ENCODE results near the gene LSM5.

DNA sequence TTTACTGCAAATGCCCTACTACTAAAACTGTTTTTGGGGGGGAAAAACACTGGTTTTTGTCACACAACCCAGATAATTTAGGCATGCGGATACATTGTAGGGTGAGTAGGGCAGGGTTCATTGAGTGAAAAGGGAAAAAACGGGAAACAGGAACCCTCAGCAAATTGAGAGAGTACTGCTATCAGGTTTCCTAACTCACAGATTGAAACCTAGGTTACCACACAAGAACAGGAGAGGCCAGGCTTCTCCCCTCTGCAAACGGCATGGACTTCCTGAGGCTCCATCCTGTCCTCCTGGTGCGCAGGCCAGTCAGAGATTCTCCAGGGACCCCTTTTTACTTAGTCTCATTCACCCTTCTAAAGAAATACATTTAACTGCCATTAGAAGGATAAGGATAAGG lies 35.7 kb upstream of the LSM5 start:
- no peak for TF ChIP-seq EP300 (IDR thresholded peaks at IDR 0.05)
- TF ChIP-seq, protein P1, sequence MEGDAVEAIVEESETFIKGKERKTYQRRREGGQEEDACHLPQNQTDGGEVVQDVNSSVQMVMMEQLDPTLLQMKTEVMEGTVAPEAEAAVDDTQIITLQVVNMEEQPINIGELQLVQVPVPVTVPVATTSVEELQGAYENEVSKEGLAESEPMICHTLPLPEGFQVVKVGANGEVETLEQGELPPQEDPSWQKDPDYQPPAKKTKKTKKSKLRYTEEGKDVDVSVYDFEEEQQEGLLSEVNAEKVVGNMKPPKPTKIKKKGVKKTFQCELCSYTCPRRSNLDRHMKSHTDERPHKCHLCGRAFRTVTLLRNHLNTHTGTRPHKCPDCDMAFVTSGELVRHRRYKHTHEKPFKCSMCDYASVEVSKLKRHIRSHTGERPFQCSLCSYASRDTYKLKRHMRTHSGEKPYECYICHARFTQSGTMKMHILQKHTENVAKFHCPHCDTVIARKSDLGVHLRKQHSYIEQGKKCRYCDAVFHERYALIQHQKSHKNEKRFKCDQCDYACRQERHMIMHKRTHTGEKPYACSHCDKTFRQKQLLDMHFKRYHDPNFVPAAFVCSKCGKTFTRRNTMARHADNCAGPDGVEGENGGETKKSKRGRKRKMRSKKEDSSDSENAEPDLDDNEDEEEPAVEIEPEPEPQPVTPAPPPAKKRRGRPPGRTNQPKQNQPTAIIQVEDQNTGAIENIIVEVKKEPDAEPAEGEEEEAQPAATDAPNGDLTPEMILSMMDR (IDR thresholded peaks at IDR 0.05), result no peak

Data from ovary (tissue), 3 donors.